HEK293T (cell line): ENCODE results near the gene MTF2.

Experiments used
- CTCF ChIA-PET: fragments of 350-600 bp; formaldehyde crosslinking; extraction: SDS; loops from one replicate; lab custom pipeline; 2021; ENCODE audit warnings: antibody characterized with exemption, inconsistent platforms; lab: Yijun Ruan, JAX
- POLR2A ChIA-PET: fragments of 350-600 bp; formaldehyde crosslinking; extraction: SDS; loops from one replicate; lab custom pipeline; 2020; ENCODE audit warnings: antibody characterized with exemption, inconsistent platforms; lab: Yijun Ruan, JAX
- DNase-seq: peaks from one replicate; pipeline ENCODE4 v3.0.0; 2012; ENCODE audit warnings: mixed read lengths; ENCODE audit errors: extremely low spot score
- ARNT ChIP-seq: fragments of 450-650 bp; IDR thresholded peaks from 2 replicates; pipeline ENCODE4 v1.6.1; 2017; ENCODE audit warnings: mild to moderate bottlenecking
- BHLHE40 ChIP-seq: fragments of 450-650 bp; IDR thresholded peaks from 2 replicates; pipeline ENCODE4 v1.6.1; 2016; ENCODE audit warnings: mild to moderate bottlenecking, moderate library complexity, borderline replicate concordance
- CTBP1 ChIP-seq: fragments of 450-650 bp; IDR thresholded peaks from 2 replicates; pipeline ENCODE4 v1.6.1; 2016; ENCODE audit warnings: borderline replicate concordance
- ELF4 ChIP-seq: fragments of 450-650 bp; IDR thresholded peaks from 2 replicates; pipeline ENCODE4 v1.6.1; 2017; ENCODE audit warnings: antibody characterized with exemption
- FOXA1 ChIP-seq: fragments of 450-650 bp; IDR thresholded peaks from 2 replicates; pipeline ENCODE4 v1.6.1; 2016; ENCODE audit warnings: mild to moderate bottlenecking
- FOXK2 ChIP-seq: fragments of 450-650 bp; IDR thresholded peaks from 2 replicates; pipeline ENCODE4 v1.6.1; 2016; ENCODE audit warnings: mild to moderate bottlenecking
- FOXM1 ChIP-seq: fragments of 450-650 bp; IDR thresholded peaks from 2 replicates; pipeline ENCODE4 v1.6.1; 2017; ENCODE audit warnings: mild to moderate bottlenecking, borderline replicate concordance
- HDGF ChIP-seq: fragments of 450-650 bp; IDR thresholded peaks from 2 replicates; pipeline ENCODE4 v1.6.1; 2017; ENCODE audit warnings: antibody characterized with exemption, borderline replicate concordance
- L3MBTL2 ChIP-seq: fragments of 450-650 bp; conservative IDR thresholded peaks from 2 replicates; pipeline ENCODE4 v1.6.1; 2016; ENCODE audit warnings: mild to moderate bottlenecking
- LEF1 ChIP-seq: fragments of 450-650 bp; IDR thresholded peaks from 2 replicates; pipeline ENCODE4 v1.6.1; 2017; ENCODE audit warnings: mild to moderate bottlenecking, borderline replicate concordance
- NFRKB ChIP-seq: fragments of 450-650 bp; IDR thresholded peaks from 2 replicates; pipeline ENCODE4 v1.6.1; 2016; ENCODE audit warnings: mild to moderate bottlenecking, moderate library complexity
- PKNOX1 ChIP-seq: fragments of 450-650 bp; IDR thresholded peaks from 2 replicates; pipeline ENCODE4 v1.6.1; 2016
- SP1 ChIP-seq: fragments of 450-650 bp; IDR thresholded peaks from 2 replicates; pipeline ENCODE4 v1.6.1; 2017
- SUZ12 ChIP-seq: fragments of 450-650 bp; IDR thresholded peaks from 2 replicates; pipeline ENCODE4 v1.6.1; 2016; ENCODE audit warnings: mild to moderate bottlenecking
- TARDBP ChIP-seq: fragments of 450-650 bp; IDR thresholded peaks from 2 replicates; pipeline ENCODE4 v1.6.1; 2016
- ZNF384 ChIP-seq: fragments of 450-650 bp; IDR thresholded peaks from 2 replicates; pipeline ENCODE4 v1.6.1; 2016

The MTF2 gene

GRCh38 chr1:93078203-93078602 is 880 bp upstream of the MTF2 start:
- ChIA-PET CTCF (interaction anchor here (1.2 to 1.4 kb wide), 3 partner anchors 10 to 88 kb away, joined by 3 read pairs; no protein-coding TSS in a partner anchor), POLR2A (interaction anchor here (0.6 to 2.9 kb wide), 36 partner anchors 10 to 768 kb away, joined by 3 to 35 read pairs (median 4); partner anchors contain the start of gene DIPK1A)
- DNase-seq = no peak
- TF ChIP-seq LEF1 (no peak), NFRKB (no peak)

GRCh38 chr1:93078638-93078985 is 471 bp upstream of the MTF2 start:
- ChIA-PET POLR2A (interaction anchor here (0.6 to 2.9 kb wide), 44 partner anchors 10 to 767 kb away, joined by 3 to 35 read pairs (median 4); partner anchors contain the start of genes DIPK1A and DR1), CTCF (interaction anchor here (1.2 to 1.4 kb wide), 3 partner anchors 10 to 87 kb away, joined by 3 read pairs; no protein-coding TSS in a partner anchor)
- DNase-seq = no peak
- TF ChIP-seq PKNOX1 = no peak
- TF ChIP-seq SP1 = no peak
- TF ChIP-seq FOXA1 = no peak
- no peak for TF ChIP-seq SUZ12
- no peak for TF ChIP-seq ZNF384
- TF ChIP-seq TARDBP = no peak
- no peak for TF ChIP-seq FOXM1
- TF ChIP-seq L3MBTL2 = no peak
- no peak for TF ChIP-seq LEF1
- no peak for TF ChIP-seq HDGF
- no peak for TF ChIP-seq FOXK2
- no peak for TF ChIP-seq ARNT
- no peak for TF ChIP-seq ELF4
- TF ChIP-seq NFRKB = no peak

GRCh38 chr1:93079685-93080141 is 630 bp downstream of the MTF2 start:
- CTCF ChIA-PET = interaction anchor here (1.0 to 1.5 kb wide), 4 partner anchors 12 to 86 kb away, joined by 3 to 5 read pairs (median 4); no protein-coding TSS in a partner anchor
- peak; percentile 34 for DNase-seq
- no peak for TF ChIP-seq L3MBTL2
- no peak for TF ChIP-seq SUZ12
- TF ChIP-seq ELF4 = no peak
- no peak for TF ChIP-seq BHLHE40
- no peak for TF ChIP-seq FOXM1
- TF ChIP-seq LEF1 = no peak
- TF ChIP-seq TARDBP = no peak
- no peak for TF ChIP-seq CTBP1
- TF ChIP-seq NFRKB = no peak
- TF ChIP-seq SP1 = no peak
- POLR2A ChIA-PET = interaction anchor here (0.6 to 2.9 kb wide), 33 partner anchors 11 to 766 kb away, joined by 3 to 35 read pairs (median 6); partner anchors contain the start of genes CCDC18, DIPK1A, DR1 and TMED5

- peak; percentile 59 for DNase-seq
- CTCF ChIA-PET = interaction anchor here (0.5 to 1.5 kb wide), 9 partner anchors 12 to 500 kb away, joined by 3 to 9 read pairs (median 3); no protein-coding TSS in a partner anchor
- POLR2A ChIA-PET = interaction anchor here (0.6 to 2.9 kb wide), 19 partner anchors 12 to 766 kb away, joined by 3 to 35 read pairs (median 7); partner anchors contain the start of genes CCDC18, DIPK1A and TMED5
- peak; percentile 71 for TF ChIP-seq ZNF384
- TF ChIP-seq FOXM1 = no peak
- TF ChIP-seq ARNT = no peak
- TF ChIP-seq HDGF = no peak
- no peak for TF ChIP-seq FOXA1
- TF ChIP-seq FOXK2 = 0 out of 2 replicates have a peak, but pooled peaks have one; percentile 21
- TF ChIP-seq NFRKB = no peak
- no peak for TF ChIP-seq PKNOX1
- no peak for TF ChIP-seq BHLHE40
Measured at GRCh38 chr1:93080179-93080823, 1.2 kb downstream of the MTF2 start.

- ChIA-PET CTCF (interaction anchor here (0.5 kb wide), 1 partner anchor 42 kb away, joined by 5 read pairs; no protein-coding TSS in a partner anchor), POLR2A (interaction anchor here (1.0 kb wide), 1 partner anchor 100 kb away, joined by 3 read pairs; no protein-coding TSS in a partner anchor)
- no peak for DNase-seq
- TF ChIP-seq ZNF384 (no peak), FOXA1 (no peak), SP1 (no peak), LEF1 (no peak), PKNOX1 (no peak), L3MBTL2 (no peak), ARNT (no peak), FOXK2 (no peak), HDGF (no peak), SUZ12 (no peak), ELF4 (no peak), CTBP1 (no peak), TARDBP (no peak), BHLHE40 (no peak), FOXM1 (no peak), NFRKB (no peak)
Measured at GRCh38 chr1:93081716-93082115, 2.6 kb downstream of the MTF2 start.
